CD4-positive, alpha-beta T cell treated with Interleukin-21 for 1 hour (primary cell): ENCODE results near the gene SHTN1.

Experiments used
- DNase-seq: peaks from one replicate; pipeline ENCODE4 v3.0.0-alpha.2; 2020

Gene SHTN1

GRCh38 chr10:116980041-116980440 is 24.9 kb downstream of the SHTN1 start:
- no peak for DNase-seq

- DNase-seq: no peak
Observed at GRCh38 chr10:116978901-116979300, 26.1 kb downstream of the SHTN1 start.

- no peak for DNase-seq
Observed at GRCh38 chr10:116974456-116975005, 30.5 kb downstream of the SHTN1 start.

- DNase-seq: no peak
Observed at GRCh38 chr10:116973946-116974455, 31.0 kb downstream of the SHTN1 start.

GRCh38 chr10:116973371-116973905 is 31.5 kb downstream of the SHTN1 start:
- no peak for DNase-seq

GRCh38 chr10:116972131-116972530 is 32.9 kb downstream of the SHTN1 start:
- no peak for DNase-seq

GRCh38 chr10:116970050-116970449 is 34.9 kb downstream of the SHTN1 start:
- no peak for DNase-seq

- no peak for DNase-seq
Observed at GRCh38 chr10:116968331-116968730, 36.7 kb downstream of the SHTN1 start.

- no peak for DNase-seq
Observed at GRCh38 chr10:116961406-116962251, 43.4 kb downstream of the SHTN1 start.

GRCh38 chr10:116960066-116960776 is 44.8 kb downstream of the SHTN1 start:
- DNase-seq: no peak

GRCh38 chr10:116952729-116953128 is 52.3 kb downstream of the SHTN1 start:
- no peak for DNase-seq

GRCh38 chr10:116948530-116948870 is 56.5 kb downstream of the SHTN1 start:
- no peak for DNase-seq

GRCh38 chr10:116947841-116948529 is 57.0 kb downstream of the SHTN1 start:
- no peak for DNase-seq

- DNase-seq: no peak
Observed at GRCh38 chr10:116944911-116945310, 60.1 kb downstream of the SHTN1 start.

- no peak for DNase-seq
Observed at GRCh38 chr10:116931806-116932205, 73.2 kb downstream of the SHTN1 start.

GRCh38 chr10:116926426-116926825 is 78.6 kb downstream of the SHTN1 start:
- DNase-seq: no peak

- no peak for DNase-seq
Observed at GRCh38 chr10:116925056-116925455, 79.9 kb downstream of the SHTN1 start.

GRCh38 chr10:116919706-116920105 is 85.3 kb downstream of the SHTN1 start:
- no peak for DNase-seq

GRCh38 chr10:116919164-116919563 is 85.8 kb downstream of the SHTN1 start:
- DNase-seq: no peak

GRCh38 chr10:116918583-116918982 is 86.4 kb downstream of the SHTN1 start:
- no peak for DNase-seq

GRCh38 chr10:116917481-116917880 is 87.5 kb downstream of the SHTN1 start:
- no peak for DNase-seq

GRCh38 chr10:116915340-116915739 is 89.6 kb downstream of the SHTN1 start:
- DNase-seq: no peak

- DNase-seq: no peak
Observed at GRCh38 chr10:116913695-116914094, 91.3 kb downstream of the SHTN1 start.
